GM23338 (cell line): ENCODE data around the gene DUSP5.
"Not testable (repeated sequence)": the region's sequence is repeated elsewhere in the genome, so short reads cannot be mapped to it uniquely, and the experiment has no call there.

ENCODE experiments used
- CTCF ChIP-seq, 2 experiments: fragments of 200-600 bp in 1 of 2; sonication (generic) in 1 of 2; conservative IDR thresholded peaks; 2 replicates each; pipeline versions ENCODE4 v1.5.1 to v1.6.1; 2016 to 2017; ENCODE audit warnings: antibody characterized with exemption in 2 of 2, low read depth in 2 of 2, mild to moderate bottlenecking in 2 of 2, moderate library complexity in 1 of 2
- ETS1 ChIP-seq: IDR thresholded peaks from 2 replicates; pipeline ENCODE4 v1.6.1; 2016; ENCODE audit warnings: antibody characterized with exemption
- EZH2 ChIP-seq: fragments of 200-600 bp; sonication (generic); IDR thresholded peaks from one replicate; pipeline ENCODE4 v1.8.0; 2017; ENCODE audit warnings: antibody characterized with exemption, mild to moderate bottlenecking, low read depth; ENCODE audit not compliant: unreplicated experiment
- EZH2phosphoT487 ChIP-seq: fragments of 200-600 bp; sonication (generic); IDR thresholded peaks from one replicate; pipeline ENCODE4 v1.8.1; 2018; ENCODE audit warnings: antibody characterized with exemption; ENCODE audit not compliant: unreplicated experiment
- POLR2AphosphoS5 ChIP-seq: IDR thresholded peaks from 2 replicates; pipeline ENCODE4 v1.6.1; 2016; ENCODE audit warnings: antibody characterized with exemption, low read depth
- REST ChIP-seq: IDR thresholded peaks from one replicate; pipeline ENCODE4 v1.6.1; 2018; ENCODE audit warnings: antibody characterized with exemption; ENCODE audit not compliant: unreplicated experiment

- TF ChIP-seq CTCF (conservative IDR thresholded peaks at IDR 0.05; ENCODE audit: low read depth in 2 of 2); EZH2; EZH2phosphoT487; REST; POLR2AphosphoS5; ETS1: not testable (repeated sequence)
These were observed 34.9 kb downstream of the DUSP5 start for GRCh38 chr10:110532628-110533027.
